Measurements from ENCODE around the gene NAALADL2.
"Not testable (repeated sequence)": the region's sequence is repeated elsewhere in the genome, so short reads cannot be mapped to it uniquely, and the experiment has no call there.

DNA sequence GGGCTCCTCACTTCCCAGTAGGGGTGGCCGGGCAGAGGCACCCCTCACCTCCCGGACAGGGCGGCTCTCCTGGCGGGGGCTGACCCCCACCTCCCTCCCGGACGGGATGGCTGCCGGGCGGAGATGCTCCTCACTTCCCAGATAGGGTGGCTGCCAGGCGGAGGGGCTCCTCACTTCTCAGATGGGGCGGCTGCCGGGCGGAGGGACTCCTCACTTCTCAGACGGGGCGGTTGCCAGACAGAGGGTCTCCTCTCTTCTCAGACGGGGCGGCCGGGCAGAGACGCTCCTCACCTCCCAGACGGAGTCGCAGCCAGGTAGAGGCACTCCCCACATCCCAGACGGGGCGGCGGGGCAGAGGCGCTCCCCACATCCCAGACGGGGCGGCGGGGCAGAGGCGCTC, 273.6 kb downstream of the NAALADL2 start:
- TF ChIP-seq POLR2AphosphoS5 (IDR thresholded peaks at IDR 0.05; ENCODE audit: insufficient read depth in 1 of 2, low read depth in 1 of 2), result not testable (repeated sequence)
- TF ChIP-seq, protein P1, sequence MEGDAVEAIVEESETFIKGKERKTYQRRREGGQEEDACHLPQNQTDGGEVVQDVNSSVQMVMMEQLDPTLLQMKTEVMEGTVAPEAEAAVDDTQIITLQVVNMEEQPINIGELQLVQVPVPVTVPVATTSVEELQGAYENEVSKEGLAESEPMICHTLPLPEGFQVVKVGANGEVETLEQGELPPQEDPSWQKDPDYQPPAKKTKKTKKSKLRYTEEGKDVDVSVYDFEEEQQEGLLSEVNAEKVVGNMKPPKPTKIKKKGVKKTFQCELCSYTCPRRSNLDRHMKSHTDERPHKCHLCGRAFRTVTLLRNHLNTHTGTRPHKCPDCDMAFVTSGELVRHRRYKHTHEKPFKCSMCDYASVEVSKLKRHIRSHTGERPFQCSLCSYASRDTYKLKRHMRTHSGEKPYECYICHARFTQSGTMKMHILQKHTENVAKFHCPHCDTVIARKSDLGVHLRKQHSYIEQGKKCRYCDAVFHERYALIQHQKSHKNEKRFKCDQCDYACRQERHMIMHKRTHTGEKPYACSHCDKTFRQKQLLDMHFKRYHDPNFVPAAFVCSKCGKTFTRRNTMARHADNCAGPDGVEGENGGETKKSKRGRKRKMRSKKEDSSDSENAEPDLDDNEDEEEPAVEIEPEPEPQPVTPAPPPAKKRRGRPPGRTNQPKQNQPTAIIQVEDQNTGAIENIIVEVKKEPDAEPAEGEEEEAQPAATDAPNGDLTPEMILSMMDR (IDR thresholded peaks at IDR 0.05), result not testable (repeated sequence)

Data from vagina (tissue), 2 donors.